ENCODE measurements around the gene PNPLA6. TPM values are rescaled to one million over a fixed set of nuclear protein-coding genes. Genes with fewer than 3 reads are reported as not detected.

The PNPLA6 gene
- total and polyA plus RNA-seq, 9 of the 15 experiments (the other 6 are each of a cell fraction or from before 2014, with no cell fraction given), result 0.07 to 30.2 (median 8.3) TPM

DNA sequence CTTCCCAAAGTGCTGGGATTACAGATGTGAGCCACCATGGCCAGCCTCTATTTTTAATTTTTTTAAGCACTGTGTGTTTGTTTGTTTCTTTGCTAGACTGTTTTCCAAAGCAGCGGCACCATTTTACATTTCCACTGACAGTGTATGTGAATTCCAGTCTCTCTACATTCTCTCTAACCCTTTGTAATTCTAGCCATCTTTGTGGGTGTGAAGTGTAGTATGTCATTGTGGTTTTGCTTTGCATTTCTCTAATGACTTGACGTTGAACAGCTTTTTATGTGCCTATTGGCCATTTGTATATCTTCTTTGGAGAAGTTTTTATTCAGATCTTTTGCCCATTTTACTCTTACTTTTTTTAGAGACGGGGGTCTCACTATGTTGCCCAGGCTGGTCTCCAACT is 11.6 kb downstream of the PNPLA6 start:
- H3K27me3 ChIP-seq (ENCODE audit: control insufficient read depth in 2 of 2, insufficient read depth in 2 of 2, low read length in 2 of 2), result no peaks in the 10 kb centered on the region
- no peaks in the 10 kb centered on the region for H4K20me1 ChIP-seq (replicated peaks; ENCODE audit: control insufficient read depth, insufficient read depth, low read length)
- ChIA-PET CTCF (ENCODE audit: low intra/inter-chr PET ratio) (no interaction called here), POLR2A (no interaction called here)
- no peak overlapping the region for H3K27ac ChIP-seq (ENCODE audit: extremely low read depth, low read depth, low read length)
- intact Hi-C loops (cut with micrococcal nuclease) (no loop called here), in situ Hi-C loops (cut with MboI) (no loop called here)
- TF ChIP-seq WHSC1 (IDR thresholded peaks at IDR 0.05; ENCODE audit: low read length) (no peak), MED1 (CRISPR knock-in tag; IDR thresholded peaks at IDR 0.05; ENCODE audit: borderline replicate concordance) (no peak), KLF16 (IDR thresholded peaks at IDR 0.05) (no peak), ZNF785 (CRISPR knock-in tag; IDR thresholded peaks at IDR 0.05) (no peak), CBX8 (IDR thresholded peaks at IDR 0.05; ENCODE audit: borderline replicate concordance, extremely low read depth, low read depth, low read length, poor library complexity, severe bottlenecking) (no peak), TAF9B (IDR thresholded peaks at IDR 0.05; ENCODE audit: partially characterized antibody) (no peak), KLF1 (tag; IDR thresholded peaks at IDR 0.05) (no peak), ZBTB34 (CRISPR knock-in tag; IDR thresholded peaks at IDR 0.05) (no peak), ESRRA (IDR thresholded peaks at IDR 0.05; ENCODE audit: borderline replicate concordance, low read depth) (no peak), ZBTB7A (IDR thresholded peaks at IDR 0.05; ENCODE audit: borderline replicate concordance, control insufficient read depth, low read depth, low read length) (no peak), ZBED1 (IDR thresholded peaks at IDR 0.05) (no peak), DPF2 (IDR thresholded peaks at IDR 0.05) (no peak)
- TF ChIP-seq, protein P1, sequence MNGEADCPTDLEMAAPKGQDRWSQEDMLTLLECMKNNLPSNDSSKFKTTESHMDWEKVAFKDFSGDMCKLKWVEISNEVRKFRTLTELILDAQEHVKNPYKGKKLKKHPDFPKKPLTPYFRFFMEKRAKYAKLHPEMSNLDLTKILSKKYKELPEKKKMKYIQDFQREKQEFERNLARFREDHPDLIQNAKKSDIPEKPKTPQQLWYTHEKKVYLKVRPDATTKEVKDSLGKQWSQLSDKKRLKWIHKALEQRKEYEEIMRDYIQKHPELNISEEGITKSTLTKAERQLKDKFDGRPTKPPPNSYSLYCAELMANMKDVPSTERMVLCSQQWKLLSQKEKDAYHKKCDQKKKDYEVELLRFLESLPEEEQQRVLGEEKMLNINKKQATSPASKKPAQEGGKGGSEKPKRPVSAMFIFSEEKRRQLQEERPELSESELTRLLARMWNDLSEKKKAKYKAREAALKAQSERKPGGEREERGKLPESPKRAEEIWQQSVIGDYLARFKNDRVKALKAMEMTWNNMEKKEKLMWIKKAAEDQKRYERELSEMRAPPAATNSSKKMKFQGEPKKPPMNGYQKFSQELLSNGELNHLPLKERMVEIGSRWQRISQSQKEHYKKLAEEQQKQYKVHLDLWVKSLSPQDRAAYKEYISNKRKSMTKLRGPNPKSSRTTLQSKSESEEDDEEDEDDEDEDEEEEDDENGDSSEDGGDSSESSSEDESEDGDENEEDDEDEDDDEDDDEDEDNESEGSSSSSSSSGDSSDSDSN (IDR thresholded peaks at IDR 0.05; ENCODE audit: borderline replicate concordance in 1 of 2, low read depth in 2 of 2, low read length in 2 of 2), result no peak
- no peak overlapping the region for H3K4me3 ChIP-seq
- H3K9me1 ChIP-seq (ENCODE audit: control insufficient read depth, insufficient read depth, low read length), result no peaks in the 10 kb centered on the region
- WGBS (ENCODE audit: insufficient coverage, low coverage, missing lambda C conversion rate), result 54% methylated on average over 3 of the region's 3 CpGs
- H3K9me3 ChIP-seq (replicated peaks; ENCODE audit: control insufficient read depth, insufficient read depth, low read depth, low read length), result 0 out of 2 replicates have a peak, but pooled peaks cover 3% of the 10 kb centered on the region
- no TSS peak for BruUV-seq (replicated peaks)
- DNase-seq (ENCODE audit: extremely low read depth in 1 of 4, low spot score in 3 of 4), result no peak
- H3K36me3 ChIP-seq (ENCODE audit: control insufficient read depth, insufficient read depth, low read length), result peaks cover 4% of the 10 kb centered on the region; the same call in 1 of the 3 replicates
- ATAC-seq, result no peak
- H2AFZ ChIP-seq (ENCODE audit: low read depth, low read length), result no peak overlapping the region
- H3K4me1 ChIP-seq (replicated peaks in 1 of 2; ENCODE audit: control insufficient read depth in 2 of 2, insufficient read depth in 2 of 2, low read length in 2 of 2), result peaks cover 5 to 35% of the 10 kb centered on the region in 2 experiments; a peak in 3 of 5 replicates
- H3K79me2 ChIP-seq (ENCODE audit: control insufficient read depth, insufficient read depth, low read length), result no peaks in the 10 kb centered on the region
- no peak overlapping the region for H3K4me2 ChIP-seq (ENCODE audit: insufficient read depth, low read length)
- no peak overlapping the region for H3K9ac ChIP-seq (ENCODE audit: insufficient read depth in 1 of 2, low read depth in 2 of 2, low read length in 2 of 2)
- FAIRE-seq, result no peak
